GM15510 (cell line): ENCODE results near the gene OPA1.

Source experiments
- POLR2A ChIP-seq: IDR thresholded peaks from 3 replicates; pipeline ENCODE4 v1.6.1; 2011; ENCODE audit warnings: borderline replicate concordance; ENCODE audit not compliant: insufficient read length; ENCODE audit errors: extremely low read depth

Gene OPA1

DNA sequence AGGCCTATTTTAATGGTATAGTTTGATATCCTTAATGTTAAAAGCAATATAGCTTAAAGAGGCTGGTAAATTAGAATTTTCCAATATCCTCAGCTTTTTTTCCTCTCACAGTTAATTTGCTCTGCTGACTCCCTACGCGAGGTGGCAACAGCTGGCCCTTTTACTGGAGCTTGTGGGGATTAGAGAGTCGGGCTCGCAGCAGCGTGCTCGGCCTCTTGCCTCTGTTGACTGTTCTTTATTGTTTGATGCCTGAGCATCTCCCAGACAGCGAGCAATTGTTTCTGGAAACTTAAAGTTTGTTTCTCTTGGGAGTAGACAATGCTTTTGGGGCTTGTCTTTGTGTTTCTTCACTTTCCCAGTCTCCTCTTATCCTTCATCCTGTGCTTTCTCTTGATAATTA is 80.8 kb downstream of the OPA1 start:
- TF ChIP-seq POLR2A, result no peak

DNA sequence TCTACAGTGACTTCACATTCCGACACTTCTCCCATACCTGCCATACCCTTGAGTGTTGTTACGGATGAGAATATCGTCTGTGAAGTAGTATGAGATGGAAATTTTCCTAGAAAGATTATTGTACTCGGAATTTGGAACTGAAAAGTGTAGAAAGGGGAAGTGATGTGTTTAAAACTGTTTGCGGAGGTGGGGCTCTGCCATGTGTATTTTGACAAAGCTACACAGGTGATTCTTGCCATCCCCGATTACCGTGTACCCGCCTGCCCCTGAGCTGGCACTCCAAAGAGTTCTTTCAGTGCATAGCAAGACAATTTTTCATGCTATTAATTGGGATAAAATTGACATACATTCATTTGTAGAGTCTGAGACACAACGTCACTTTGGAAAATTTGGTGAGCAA is 81.7 kb downstream of the OPA1 start:
- no peak for TF ChIP-seq POLR2A

DNA sequence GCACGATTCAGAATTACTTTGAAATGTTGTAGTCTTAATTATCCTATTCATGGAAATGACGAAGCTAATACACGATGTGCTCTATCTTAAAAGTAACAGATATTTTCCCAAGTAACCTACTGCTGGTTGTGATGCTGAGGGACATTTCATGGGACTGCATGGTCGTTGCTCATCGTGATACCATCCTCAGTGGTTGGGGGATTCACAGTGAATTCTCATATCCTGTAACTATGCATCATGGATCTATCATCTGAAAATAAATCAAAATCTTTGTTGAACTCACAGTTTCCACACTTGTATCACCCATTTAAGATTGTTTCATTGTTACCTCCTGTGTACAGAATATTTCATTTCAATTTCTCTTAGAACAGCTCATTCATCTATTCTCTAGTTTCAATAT is 84.7 kb downstream of the OPA1 start:
- TF ChIP-seq POLR2A, result no peak

DNA sequence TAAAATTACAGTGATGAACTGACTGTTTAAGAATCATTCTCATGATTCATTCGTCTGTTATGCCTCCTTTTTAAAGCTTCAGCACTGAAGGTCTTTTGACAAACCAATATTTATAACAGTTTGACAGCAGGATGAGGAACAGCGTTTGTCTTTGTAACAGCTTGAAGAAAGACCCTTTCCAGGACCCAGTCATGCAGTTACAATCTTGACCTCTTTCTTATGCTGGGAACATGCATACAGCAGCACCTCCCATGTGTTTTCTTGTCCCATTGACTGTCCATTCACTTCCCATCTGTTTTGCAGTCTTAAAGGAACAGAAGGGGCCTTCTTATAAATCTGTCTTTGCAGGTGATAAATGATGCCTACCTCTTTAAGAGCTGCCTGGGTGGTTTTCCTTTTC is 87.2 kb downstream of the OPA1 start:
- no peak for TF ChIP-seq POLR2A

DNA sequence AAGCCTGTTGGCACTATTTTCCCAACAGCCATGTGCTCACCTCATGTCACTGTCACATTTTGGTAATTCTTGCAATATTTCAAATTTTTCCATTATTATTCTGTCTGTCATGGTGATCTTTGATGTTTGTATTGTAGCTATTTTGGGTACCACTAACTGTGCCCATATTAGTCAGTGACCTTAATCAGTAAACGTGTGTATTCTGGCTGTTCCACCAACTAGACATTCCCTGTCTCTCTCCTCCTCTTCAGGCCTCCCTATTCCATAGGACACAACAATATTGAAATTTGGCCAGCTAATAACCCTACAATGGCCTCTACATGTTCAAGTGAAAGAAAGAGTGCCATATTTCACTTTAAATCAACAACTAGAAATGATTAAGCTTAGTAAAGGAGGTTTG is 88.6 kb downstream of the OPA1 start:
- TF ChIP-seq POLR2A, result no peak

DNA sequence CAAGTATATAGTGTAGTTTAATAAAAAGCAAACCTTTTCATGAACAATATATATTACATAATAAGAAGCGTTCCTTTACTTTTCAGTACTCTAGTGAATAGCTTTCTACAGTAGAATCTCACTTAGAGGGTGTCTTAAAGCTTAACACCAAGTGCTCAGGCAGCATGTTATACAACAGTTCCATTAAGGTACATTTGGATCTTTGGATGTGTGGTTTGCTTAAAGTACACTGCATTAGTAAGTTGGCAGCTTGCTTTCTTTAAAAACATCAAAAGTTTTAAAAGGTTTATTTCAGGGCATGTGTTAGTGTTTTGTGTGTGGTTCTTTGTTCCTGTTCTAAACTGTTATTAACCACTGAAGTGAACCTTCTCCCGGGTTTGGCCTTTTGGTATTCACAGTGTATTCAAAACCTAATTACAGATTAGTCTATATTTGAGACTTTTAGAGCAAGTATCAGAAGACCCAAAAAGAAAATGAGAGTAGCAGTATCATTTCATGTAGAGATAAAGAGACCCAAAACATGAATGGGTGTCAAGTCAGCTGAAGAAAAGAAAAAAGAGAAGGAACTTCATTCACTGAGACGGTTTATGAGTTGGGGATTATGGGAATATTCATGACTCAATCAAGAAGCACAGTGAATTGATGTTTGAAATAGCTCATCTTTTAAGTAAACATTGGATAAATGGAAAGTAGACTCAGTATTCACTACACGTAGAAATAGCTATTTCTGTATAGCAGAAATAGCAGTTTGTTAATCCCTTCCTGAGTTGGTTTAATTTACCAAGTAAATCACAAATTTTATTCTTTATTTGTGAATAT is 93.9 kb downstream of the OPA1 start:
- no peak for TF ChIP-seq POLR2A

DNA sequence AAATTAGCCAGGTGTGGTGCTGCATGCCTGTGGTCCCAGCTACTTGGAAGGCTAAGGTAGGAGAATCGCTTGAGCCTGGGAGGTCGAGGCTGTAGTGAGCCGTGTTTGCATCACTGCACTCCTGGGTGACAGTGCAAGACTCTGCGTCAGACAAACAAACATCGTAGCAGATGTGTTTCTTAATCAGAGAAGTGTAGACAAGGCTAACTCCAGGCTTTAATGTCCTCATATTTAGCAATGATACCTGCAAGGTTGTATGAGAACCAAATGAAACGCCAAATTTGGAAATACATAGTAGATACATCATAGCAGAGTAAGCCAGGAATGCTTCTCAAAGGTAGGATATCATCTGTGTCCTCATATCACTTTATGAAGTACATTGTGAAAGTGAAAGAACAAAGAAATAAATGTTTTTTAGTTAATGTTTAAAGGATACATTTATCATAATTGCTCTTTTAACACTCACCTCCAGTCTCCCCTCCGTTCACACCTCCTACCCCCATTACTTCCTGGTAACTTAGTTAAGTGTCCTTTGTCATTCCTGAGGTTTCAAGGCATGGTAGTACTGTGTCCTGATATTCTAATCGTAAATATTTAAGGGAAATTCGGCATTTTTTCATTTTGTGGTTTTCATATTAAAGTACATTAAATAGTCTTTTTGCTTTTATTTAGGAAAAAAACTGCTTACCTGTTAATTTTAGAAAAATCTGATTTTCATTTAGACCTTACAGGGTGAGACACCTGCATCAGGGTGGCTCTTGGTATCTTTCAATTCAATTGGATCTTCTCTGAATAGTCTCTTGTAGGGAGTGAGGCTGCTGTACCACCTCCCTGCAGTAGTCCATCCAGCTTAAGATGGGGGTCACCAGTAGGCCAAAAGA is 96.1 kb downstream of the OPA1 start:
- TF ChIP-seq POLR2A, result no peak

DNA sequence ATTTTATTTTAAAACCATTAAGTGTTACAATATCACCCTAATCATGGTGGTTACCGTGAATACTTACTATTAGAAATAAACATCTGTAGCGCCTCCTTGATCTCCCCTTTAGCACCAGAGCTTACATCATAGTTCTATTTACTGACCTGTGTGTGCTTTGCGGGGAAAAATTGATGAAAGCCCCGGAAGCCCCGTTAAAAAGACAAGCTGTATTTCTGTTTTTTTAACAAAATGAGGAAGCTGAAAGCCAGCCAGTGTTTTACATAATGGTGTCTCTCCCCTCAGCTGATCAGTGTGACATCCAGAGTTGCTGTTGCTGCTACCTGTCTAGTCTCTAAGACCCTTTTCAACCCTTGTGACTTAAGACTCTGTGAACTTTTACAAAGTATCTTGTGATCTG is 100.8 kb downstream of the OPA1 start:
- no peak for TF ChIP-seq POLR2A

DNA sequence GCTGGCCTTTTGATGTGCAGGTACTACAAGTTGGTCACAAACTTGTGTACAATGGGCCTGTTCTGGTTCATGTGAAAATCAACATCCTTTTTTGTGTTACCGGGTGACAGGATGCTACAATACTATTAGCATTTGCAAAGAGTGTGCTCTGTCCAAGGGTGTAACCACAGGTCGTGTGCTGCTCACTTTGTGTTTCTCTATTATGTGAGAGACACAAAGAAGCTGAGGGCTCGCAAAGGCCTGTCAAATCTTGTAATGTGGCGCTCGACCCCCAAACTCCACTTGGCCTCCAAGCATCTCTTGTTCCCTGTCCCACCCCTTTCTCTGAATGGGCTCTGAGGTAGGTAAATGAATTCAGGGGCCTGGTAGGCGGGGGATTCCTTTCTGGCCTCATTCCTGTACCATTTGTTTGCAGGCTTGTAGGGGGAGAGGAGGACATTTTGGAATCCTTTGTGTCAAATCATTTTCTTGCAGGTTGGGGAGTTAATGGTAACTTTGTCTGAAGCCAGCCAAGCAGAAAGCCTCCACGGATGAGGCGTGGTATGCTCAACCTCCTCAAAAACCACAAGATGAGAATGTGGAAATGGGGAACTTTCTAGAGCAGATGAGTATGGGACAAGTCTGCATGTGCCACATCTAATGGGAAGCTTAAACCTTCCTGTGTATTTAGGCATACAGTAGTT is 109.1 kb downstream of the OPA1 start:
- TF ChIP-seq POLR2A, result no peak

DNA sequence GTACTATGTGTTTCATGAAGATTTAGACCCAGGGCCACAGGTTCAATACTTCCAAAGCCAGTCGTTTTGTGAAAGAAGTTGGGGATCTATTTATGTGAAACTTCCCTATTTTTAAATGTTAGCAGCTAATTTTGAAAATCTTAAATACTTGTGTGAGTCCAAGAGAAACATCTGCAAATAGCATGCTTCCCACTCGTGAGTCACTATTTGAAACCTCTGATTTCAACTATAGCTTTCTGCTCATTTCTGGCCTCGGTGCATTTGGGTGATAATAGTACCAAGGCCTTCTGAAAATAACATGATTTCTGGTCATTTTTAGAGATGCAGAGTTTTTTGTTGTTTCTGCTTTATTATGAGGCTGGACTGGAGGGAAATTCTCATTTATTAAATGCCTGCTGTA is 110.0 kb downstream of the OPA1 start:
- TF ChIP-seq POLR2A, result no peak

DNA sequence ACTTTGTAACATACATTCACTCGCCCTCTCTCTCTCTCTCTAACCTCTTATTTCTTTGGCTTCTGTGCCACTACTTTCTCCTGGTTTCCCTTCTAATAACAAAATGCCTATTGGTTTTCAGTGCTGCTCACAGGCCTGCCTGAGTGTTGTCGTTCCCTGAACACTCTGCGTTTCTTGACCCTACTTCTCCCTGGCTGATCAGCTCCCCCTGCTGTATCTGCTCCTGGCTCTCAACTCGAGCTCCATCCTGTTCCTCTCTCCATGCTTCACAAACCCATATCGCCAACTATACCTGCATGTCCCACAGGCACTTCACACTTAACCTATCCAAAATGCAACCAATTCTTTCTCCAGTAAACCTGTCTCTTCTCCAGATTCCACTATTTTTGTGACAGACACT is 111.4 kb downstream of the OPA1 start:
- no peak for TF ChIP-seq POLR2A

DNA sequence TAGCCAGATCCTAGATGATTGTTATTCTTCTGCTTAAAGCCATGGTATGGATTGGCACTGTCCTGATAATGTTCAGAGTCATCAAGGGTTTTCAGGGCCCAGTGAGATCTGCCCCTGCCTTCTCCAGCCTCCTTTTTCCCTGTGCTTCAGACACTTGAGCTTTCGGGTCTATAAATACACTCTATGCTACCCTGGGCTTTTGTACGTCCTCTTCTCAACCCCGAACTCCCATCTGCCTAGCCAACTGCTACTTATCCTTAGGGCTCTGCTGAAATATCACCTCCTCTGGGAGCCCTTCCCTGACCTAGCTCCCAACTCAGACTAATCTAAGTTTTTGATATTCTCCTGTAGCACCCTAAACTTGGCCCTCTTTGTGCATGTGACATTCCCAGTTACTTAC is 115.3 kb downstream of the OPA1 start:
- TF ChIP-seq POLR2A, result no peak

DNA sequence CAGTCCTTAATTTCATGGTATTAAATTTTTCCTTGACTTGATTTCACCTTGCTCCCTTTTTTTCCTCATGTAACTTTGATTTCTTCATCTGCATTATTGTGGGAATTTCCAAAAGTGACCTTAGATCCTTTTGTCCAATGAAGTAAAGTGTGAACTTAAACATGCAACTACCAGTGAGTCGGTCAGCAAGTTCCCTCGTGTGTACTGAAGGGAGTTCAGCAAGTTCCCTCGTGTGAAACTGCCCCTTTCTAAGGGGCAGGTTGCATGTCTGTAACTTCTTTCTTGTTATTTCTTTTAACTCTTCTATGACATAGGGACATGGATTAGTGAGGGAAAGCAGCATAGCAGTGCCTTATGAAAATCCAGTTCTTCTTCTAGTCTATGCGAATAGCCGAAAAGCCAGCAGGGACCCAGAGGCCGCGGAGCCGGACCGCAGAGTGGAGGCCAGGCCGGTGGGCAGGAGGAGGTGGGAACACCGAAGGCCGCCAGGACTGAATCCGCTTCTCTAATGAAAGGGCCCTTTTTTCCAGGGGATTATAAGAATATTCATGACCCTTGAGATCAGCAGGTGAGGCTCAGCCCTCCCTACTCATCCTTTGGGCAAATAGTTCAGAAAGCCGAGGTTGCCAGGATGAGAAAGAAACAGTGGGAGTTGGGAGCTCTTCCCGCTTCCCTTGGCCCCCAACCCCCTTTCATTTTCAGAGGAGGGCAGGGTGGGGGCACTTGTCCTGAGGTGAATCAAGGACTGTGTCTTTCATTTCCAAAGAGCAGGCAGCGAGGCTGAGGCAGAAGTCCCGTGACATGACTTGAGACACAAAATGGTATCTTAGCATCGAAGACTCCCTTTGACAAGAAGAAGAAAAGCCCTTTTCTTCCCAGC is 117.5 kb downstream of the OPA1 start:
- TF ChIP-seq POLR2A, result no peak

DNA sequence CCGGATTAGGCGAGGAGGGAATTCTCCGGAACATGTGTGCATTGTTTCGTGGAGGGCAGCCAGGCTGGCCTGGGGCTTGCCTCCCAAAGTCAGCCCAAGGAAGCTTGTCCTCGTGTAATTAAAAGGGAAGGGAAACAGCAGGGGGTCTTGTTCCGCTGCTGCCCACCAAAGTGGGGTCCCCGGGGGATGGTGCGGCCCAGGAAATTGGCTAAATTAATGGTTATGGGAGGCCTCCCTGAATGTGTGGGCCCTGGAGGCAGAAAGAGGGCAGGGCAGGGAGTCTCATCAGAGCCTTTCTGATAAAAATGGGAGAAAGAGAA is 118.1 kb downstream of the OPA1 start:
- no peak for TF ChIP-seq POLR2A
